GM21619 (cell line): Measurements from ENCODE around the gene PIGO.

Source experiments
- ATAC-seq: cut with Tn5 transposase; IDR thresholded peaks from one replicate; pipeline ENCODE4 v1.9.1; 2021; ENCODE audit not compliant: unreplicated experiment

PIGO gene

DNA sequence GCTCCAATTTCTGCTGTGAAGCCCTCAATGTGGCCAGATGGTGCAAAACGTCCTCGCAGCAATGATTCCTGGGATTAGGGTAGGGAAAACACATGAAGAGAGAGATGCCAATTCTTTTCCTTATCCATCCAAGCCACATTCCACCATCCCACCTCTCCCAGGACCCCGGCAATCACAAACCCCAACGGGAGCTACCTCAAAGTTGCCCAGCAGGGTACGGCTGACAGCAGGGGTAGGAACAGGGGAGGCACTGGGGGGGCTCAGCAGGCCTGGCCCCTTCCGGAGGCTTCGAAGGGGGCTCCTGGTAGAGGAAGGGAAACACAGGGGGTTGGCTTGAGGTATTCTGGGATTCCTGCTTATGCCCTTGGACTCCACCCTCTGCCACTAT lies 9.9 kb upstream of the PIGO start:
- no peak for ATAC-seq

GRCh38 chr9:35105571-35106342 lies 9.4 kb upstream of the PIGO start:
- no peak for ATAC-seq

- no peak for ATAC-seq
Measured at GRCh38 chr9:35105126-35105525, 8.7 kb upstream of the PIGO start.

DNA sequence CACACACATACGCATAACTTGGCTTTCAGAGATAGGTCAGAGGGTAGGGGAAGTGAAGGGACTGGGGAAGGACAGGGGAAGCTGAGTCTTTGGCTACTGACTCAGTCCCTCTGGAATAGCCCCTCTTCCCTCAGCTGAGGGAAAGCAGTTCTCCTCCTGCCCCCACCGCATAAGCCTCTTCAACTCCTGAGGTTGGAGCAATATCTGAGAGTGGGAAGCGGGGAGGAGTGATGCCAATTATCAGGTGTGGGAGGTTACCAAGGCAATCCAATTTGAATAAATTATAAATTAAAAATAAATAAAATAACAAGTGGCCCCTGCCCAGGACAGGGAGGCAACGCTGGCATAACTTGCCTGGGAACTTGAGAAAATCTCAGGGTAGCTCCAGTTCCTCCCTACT lies 8.2 kb upstream of the PIGO start:
- no peak for ATAC-seq

GRCh38 chr9:35103660-35104191 lies 7.3 kb upstream of the PIGO start:
- ATAC-seq, result no peak

DNA sequence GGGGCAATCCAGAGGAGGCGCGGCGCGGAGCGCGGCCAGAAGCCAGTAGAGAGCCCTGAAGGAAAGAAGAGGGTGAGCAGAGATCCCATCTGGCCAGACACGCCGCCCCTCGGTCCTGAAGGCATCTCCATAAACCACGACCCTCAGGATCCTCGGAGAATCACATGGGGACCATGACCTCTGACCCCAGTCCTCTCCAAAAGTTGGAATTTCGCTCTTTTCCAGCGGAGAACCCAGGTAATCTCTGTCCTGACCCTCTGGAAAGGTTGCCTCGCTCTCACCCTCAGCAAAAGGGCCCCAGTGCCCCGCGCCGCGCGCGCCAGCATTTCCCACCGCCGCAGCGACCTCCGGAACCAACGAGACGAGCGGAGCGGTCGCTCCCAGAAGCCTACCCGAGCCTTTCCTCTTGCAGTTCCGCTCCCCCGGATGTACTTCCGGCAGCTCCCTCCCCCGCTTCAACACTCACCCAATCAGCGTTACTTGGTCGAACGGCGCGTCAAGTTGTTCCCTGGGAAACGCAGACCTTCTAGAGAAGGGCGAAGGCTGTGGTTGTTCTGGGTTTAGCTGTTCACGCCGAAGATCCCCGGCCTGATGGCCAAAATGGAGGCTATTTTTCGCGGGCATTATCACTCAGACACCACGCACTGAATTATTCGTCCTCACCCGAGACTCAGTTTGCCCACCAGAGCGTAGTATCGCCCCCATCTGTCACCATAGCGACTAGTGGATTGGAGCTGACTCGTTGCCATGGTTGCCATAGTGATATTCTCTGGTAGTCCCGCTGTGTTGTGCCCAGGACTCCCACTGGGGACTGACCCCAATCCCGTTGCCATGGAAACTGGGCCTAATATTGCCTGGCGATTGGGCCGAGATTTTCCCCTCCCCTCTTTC lies 6.6 kb upstream of the PIGO start, which contains the start of gene STOML2:
Gene STOML2 (minus strand): TSS at position 363 of the 891 bp plus-strand sequence. CDS start 37 bp downstream, at position 326.
- peak; percentile 90 for ATAC-seq

DNA sequence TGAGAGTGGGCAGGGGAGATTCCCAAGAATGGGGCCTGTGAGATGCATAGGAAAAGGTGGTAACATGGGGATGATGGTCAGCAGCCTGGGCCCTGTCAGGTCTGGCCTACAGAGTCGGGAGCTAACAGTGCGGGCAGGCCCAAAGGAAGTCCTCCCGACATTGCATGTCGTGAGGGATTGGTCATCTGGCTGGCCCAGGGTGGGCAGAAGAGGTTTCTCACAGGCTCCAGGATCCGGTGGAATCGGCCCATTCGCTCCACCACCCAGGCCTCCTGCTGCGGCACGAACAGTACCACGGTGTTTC lies 6.0 kb upstream of the PIGO start:
- peak; percentile 20 for ATAC-seq

GRCh38 chr9:35097573-35097972 lies 1.2 kb upstream of the PIGO start:
- no peak for ATAC-seq

DNA sequence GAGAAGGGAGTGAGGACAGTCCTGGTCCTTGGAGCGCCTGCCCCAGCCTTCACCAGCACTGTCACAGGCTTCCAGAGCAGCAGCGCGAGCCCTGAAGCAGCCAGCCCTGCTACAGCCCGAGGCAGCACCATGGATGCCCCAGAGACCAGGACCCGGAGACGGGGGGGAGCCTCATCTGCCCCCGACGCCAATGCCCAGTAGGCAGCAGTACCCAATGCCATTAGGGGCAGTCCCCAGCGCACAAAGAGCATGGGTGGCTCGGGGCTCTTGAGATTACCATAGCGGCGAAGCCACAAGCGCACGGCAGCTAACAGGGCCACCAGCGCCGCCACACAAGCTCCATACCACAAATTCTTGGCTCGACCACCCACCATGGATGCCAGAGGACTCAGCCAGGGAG lies 4.9 kb downstream of the PIGO start:
- ATAC-seq, result no peak

GRCh38 chr9:35089434-35089833 lies 7.0 kb downstream of the PIGO start:
- no peak for ATAC-seq

DNA sequence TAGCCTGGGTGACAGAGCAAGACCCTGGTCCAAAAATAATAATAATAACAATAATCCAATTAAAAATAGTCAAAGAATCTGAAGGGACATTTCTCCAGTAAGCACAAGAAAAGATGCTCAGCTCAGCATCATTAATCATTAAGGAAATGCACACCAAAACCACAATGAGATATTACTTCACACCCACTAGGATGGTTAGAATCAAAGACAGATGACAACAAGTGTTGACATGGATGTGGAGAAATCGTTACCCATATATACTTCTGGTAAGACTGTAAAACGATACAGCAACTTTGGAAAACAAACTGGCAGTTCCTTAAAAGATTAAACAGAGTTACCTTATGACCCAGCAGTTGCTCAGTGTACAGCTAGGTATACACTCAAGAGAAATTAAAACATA lies 11.3 kb downstream of the PIGO start:
- ATAC-seq, result no peak

DNA sequence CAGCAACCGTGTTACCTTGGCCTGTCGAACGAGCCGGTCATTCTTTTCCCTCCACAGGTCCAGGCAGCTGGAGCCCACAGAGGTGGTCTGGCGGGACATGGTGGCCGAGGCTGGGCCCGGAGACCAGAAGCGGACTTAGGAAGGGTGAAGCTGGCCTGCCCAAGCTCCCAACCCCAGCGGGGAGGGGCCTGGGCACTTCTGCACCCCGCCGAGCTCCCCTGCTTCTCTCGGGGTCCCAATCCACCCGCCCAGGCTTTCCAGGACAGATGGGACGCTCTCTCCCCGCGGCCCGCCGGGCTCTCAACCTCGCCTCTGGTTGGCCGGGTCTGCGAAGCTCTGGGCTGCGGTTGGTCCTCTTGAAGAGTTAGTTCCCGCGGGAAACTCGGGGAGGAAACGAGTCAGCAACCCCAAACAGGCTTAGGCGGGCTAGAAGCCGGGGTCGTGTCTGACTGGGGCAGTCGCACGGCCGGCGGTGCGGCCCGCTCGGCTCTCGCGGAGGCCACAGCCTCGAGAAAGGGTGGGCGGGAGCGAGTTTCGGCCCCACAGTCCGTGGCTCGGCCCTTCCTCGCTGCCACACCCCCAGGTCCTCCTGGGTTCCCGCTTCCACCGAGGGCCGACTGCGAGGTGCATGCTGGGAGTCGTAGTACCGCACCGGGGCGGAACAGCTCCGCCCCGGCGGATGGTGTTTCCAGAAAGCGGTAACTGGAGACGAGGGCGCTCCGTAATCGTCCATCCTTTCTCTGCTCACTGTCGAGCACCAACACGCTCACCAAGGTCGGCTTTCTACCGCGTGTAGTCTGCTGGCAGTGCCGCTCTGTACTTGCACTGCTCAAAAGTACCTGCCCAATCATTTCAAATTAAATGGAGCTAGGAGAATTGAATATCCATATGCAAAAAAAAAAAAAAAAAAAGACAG lies 16.7 kb downstream of the PIGO start, which contains the start of gene FANCG:
Gene FANCG (minus strand): TSS at position 517 of the 916 bp plus-strand sequence. CDS start 418 bp downstream, at position 99.
- peak; percentile 83 for ATAC-seq

DNA sequence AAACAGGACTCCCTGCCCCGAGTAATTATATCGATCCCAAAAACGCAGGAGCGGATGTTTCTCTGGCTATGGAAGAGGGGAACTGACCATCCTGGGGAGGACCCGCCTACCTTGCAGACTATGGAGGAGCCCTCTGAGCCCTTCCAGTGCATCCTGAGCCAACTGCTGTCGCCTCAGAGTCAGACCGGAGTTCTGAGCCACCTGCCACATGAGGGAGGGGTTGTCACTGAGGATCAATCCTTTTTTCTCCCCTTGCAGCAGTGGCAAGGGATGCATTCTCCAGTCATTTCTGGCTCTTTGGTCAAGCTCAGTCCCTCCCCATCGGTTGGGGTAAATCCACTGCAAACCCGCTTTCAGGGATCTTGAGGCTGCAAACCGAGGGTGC lies 17.4 kb downstream of the PIGO start:
- no peak for ATAC-seq

DNA sequence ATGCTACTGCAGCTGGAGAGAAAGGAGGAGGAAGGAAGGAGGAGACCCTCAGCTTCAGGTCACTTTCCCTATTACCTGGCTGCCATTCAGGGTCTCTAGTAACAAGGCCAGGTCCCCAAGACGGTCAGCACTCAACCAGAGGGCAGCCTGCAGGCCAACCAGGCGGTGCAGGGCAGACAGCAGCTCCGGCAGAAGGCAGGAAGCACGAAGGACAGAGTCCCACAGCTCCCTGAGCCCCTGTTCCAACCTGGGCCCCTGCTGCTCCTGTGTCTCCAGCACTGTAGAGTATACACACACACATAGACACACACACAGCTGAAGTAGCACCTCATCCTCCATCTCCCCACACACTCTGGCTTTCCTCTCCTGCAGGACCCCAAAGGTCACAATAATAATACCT lies 18.3 kb downstream of the PIGO start:
- no peak for ATAC-seq

- ATAC-seq, result no peak
Measured at GRCh38 chr9:35076848-35077247, 19.5 kb downstream of the PIGO start.

GRCh38 chr9:35075358-35075757 lies 21.0 kb downstream of the PIGO start:
- ATAC-seq, result no peak

- ATAC-seq, result no peak
Measured at GRCh38 chr9:35074791-35075190, 21.6 kb downstream of the PIGO start.

- ATAC-seq, result no peak
Measured at GRCh38 chr9:35074141-35074540, 22.2 kb downstream of the PIGO start.

GRCh38 chr9:35073279-35073612 lies 23.1 kb downstream of the PIGO start:
- no peak for ATAC-seq

DNA sequence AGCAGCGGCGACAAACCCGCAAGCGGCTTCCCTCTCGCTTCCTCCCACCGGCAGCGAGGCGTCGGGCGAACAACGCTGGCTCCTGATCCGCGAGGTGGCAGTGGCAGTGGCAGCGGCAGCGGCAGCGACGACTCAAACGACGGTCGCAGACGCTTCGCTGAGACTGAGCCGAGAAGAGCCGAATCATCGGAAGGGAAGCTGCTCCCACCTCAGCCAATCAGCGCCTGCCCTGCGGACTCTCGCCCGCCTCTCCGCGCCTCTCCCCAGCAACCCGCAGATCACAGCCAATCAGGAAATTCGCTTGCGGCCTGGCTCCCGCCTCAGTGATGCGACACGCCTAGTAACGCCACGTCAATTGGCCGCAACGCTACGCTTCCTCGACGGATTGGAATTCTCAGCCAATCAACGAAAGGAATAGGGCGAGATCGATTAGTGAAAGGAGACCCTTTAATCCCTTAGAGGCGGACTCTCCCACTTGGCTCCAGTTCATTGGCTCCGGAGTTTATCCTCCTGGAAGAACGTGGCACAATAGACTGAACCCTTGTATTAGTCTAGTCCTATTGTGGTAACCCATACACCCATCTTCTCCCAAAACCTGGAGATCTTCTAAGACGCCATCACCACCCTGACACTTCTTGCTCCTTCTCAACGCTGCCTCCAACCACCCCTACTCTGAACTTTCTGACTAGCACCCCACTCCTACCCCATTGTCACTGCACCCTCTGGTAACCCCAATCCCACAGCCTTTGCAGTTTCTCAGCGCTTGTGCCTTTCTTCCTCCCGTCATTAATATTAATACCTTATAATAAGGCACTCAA lies 23.7 kb downstream of the PIGO start, which contains the start of gene VCP:
Gene VCP (minus strand): TSS at position 165 of the 818 bp plus-strand sequence. CDS start 272 bp downstream, outside the sequence.
- ATAC-seq, result peak; percentile 83
